PC-3 (cell line): ENCODE measurements around the gene SDK1. TPM values are rescaled to one million over a fixed set of nuclear protein-coding genes. Genes with fewer than 3 reads are reported as not detected.
A peak's percentile ranks its signal among the peaks of the same experiment; 100 is the strongest.

Experiments used
- ATAC-seq: fragments of 200-7000 bp; cut with Tn5 transposase; 2 replicates; pipeline ENCODE4 v1.9.1; 2020; ENCODE audit warnings: mild to moderate bottlenecking, moderate library complexity
- BruUV-seq: library from RNA; stranded (reverse); fragments of 400-500 nt; replicated peaks from 2 replicates; lab custom pipeline; 2021; lab: Mats Ljungman, UMichigan
- CTCF ChIA-PET: fragments of 300-600 bp; sonication (Branson Sonifier 250); formaldehyde crosslinking; loops from one replicate; lab custom pipeline; 2022; ENCODE audit warnings: antibody characterized with exemption; lab: Charles Lee
- POLR2A ChIA-PET: fragments of 300-600 bp; sonication (Branson Sonifier 250); formaldehyde crosslinking; loops from one replicate; lab custom pipeline; 2022; ENCODE audit warnings: antibody characterized with exemption; ENCODE audit not compliant: unreplicated experiment; lab: Charles Lee
- DNase-seq: peaks from one replicate; pipeline ENCODE4 v3.0.0-alpha.2; 2015
- H2AFZ ChIP-seq: fragments of 300-600 bp; sonication (generic); 2 replicates; pipeline ENCODE4 v1.6.0; 2016; ENCODE audit warnings: antibody characterized with exemption, low read length
- H3F3A ChIP-seq: fragments of 300-600 bp; sonication (generic); one replicate; pipeline ENCODE4 v1.6.0; 2017; ENCODE audit warnings: antibody characterized with exemption, low read length, control low read depth, mild to moderate bottlenecking; ENCODE audit not compliant: unreplicated experiment
- H3K27ac ChIP-seq: fragments of 300-600 bp; sonication (generic); 2 replicates; pipeline ENCODE4 v1.5.1; 2016; ENCODE audit warnings: mild to moderate bottlenecking, low read length
- H3K27me3 ChIP-seq: fragments of 300-600 bp; sonication (generic); 2 replicates; pipeline ENCODE4 v1.6.1; 2016; ENCODE audit warnings: low read length, mixed read lengths
- H3K36me3 ChIP-seq: fragments of 300-600 bp; sonication (generic); 2 replicates; pipeline ENCODE4 v1.6.1; 2016; ENCODE audit warnings: low read depth, mixed run types, low read length, mixed read lengths
- H3K4me1 ChIP-seq: fragments of 300-600 bp; sonication (generic); 2 replicates; pipeline ENCODE4 v1.5.1; 2016; ENCODE audit warnings: low read length; ENCODE audit not compliant: insufficient read depth
- H3K4me2 ChIP-seq: fragments of 300-600 bp; sonication (generic); 2 replicates; pipeline ENCODE4 v1.6.0; 2016; ENCODE audit warnings: low read length
- H3K4me3 ChIP-seq: fragments of 300-600 bp; sonication (generic); 2 replicates; pipeline ENCODE4 v1.5.1; 2016; ENCODE audit warnings: mild to moderate bottlenecking, low read length, mixed read lengths
- H3K79me2 ChIP-seq: fragments of 300-600 bp; sonication (generic); 2 replicates; pipeline ENCODE4 v1.6.1; 2017; ENCODE audit warnings: low read length, mixed read lengths
- H3K9ac ChIP-seq: fragments of 300-600 bp; sonication (generic); 2 replicates; pipeline ENCODE4 v1.6.0; 2016; ENCODE audit warnings: mild to moderate bottlenecking, low read length
- H3K9me2 ChIP-seq: fragments of 300-600 bp; sonication (generic); replicated peaks from 2 replicates; pipeline ENCODE4 v1.6.1; 2016; ENCODE audit warnings: mixed run types, low read length, mixed read lengths
- H3K9me3 ChIP-seq: fragments of 300-600 bp; sonication (generic); 2 replicates; pipeline ENCODE4 v1.6.1; 2016; ENCODE audit warnings: low read length, mixed read lengths
- H4K20me1 ChIP-seq: fragments of 300-600 bp; sonication (generic); 2 replicates; pipeline ENCODE4 v1.6.1; 2016; ENCODE audit warnings: low read length, mixed read lengths
- CTCF ChIP-seq: fragments of 300-600 bp; sonication (generic); conservative IDR thresholded peaks from 2 replicates; pipeline ENCODE4 v1.5.1; 2017; ENCODE audit warnings: antibody characterized with exemption, low read depth, mild to moderate bottlenecking, low read length
- EZH2 ChIP-seq: fragments of 300-600 bp; sonication (generic); IDR thresholded peaks from one replicate; pipeline ENCODE4 v1.6.1; 2017; ENCODE audit warnings: antibody characterized with exemption, mild to moderate bottlenecking, low read length; ENCODE audit not compliant: unreplicated experiment
- EZH2phosphoT487 ChIP-seq: fragments of 300-600 bp; sonication (generic); IDR thresholded peaks from 2 replicates; pipeline ENCODE4 v1.6.1; 2018; ENCODE audit warnings: mild to moderate bottlenecking, antibody characterized with exemption, low read length, borderline replicate concordance
- intact Hi-C: fragments of 100-400 bp; cut with micrococcal nuclease; formaldehyde crosslinking; loops from 2 replicates; pipeline ENCODE4 v1.9.0; 2023
- total RNA-seq: library from RNA; depleted of rRNA; stranded (reverse); fragments of >200 nt; gene quantifications from 2 replicates; pipeline ENCODE4 v1.2.3, GENCODE V29; 2014

Gene SDK1
- total RNA-seq, 1 experiment from 2014 or later, result 2.8 TPM

- intact Hi-C loops, result no loop called here
Observed at GRCh38 chr7:3795141-3795540, 494.1 kb downstream of the SDK1 start.

GRCh38 chr7:3795781-3796180, 494.7 kb downstream of the SDK1 start:
- H3K79me2 ChIP-seq, result no peaks in the 10 kb centered on the region
- ChIA-PET POLR2A (no interaction called here), CTCF (no interaction called here)
- no peaks in the 10 kb centered on the region for H3K9me2 ChIP-seq
- no peaks in the 10 kb centered on the region for H4K20me1 ChIP-seq
- DNase-seq (no peak), ATAC-seq (no peak)
- H3K9ac ChIP-seq, result no peak overlapping the region
- no peak overlapping the region for H2AFZ ChIP-seq
- H3K27me3 ChIP-seq, result no peaks in the 10 kb centered on the region
- H3K4me1 ChIP-seq, result no peaks in the 10 kb centered on the region
- no peak overlapping the region for H3K4me3 ChIP-seq
- no TSS peak for BruUV-seq
- no peaks in the 10 kb centered on the region for H3F3A ChIP-seq
- no peak overlapping the region for H3K4me2 ChIP-seq
- no peaks in the 10 kb centered on the region for H3K36me3 ChIP-seq
- TF ChIP-seq EZH2phosphoT487, result no peak
- H3K9me3 ChIP-seq, result no peaks in the 10 kb centered on the region
- intact Hi-C loops, result no loop called here
- H3K27ac ChIP-seq, result no peak overlapping the region

More at GRCh38 chr7:3795141-3795540, 494.1 kb downstream of the SDK1 start:
- H3K27me3 ChIP-seq, result no peaks in the 10 kb centered on the region
- ATAC-seq, result no peak
- no peaks in the 10 kb centered on the region for H3K9me2 ChIP-seq
- no TSS peak for BruUV-seq
- no peak overlapping the region for H3K9ac ChIP-seq
- H3K27ac ChIP-seq, result no peak overlapping the region
- H3K4me1 ChIP-seq, result no peaks in the 10 kb centered on the region
- no peaks in the 10 kb centered on the region for H3K79me2 ChIP-seq
- no peaks in the 10 kb centered on the region for H3K36me3 ChIP-seq
- POLR2A ChIA-PET, result no interaction called here
- no peak overlapping the region for H3K4me2 ChIP-seq
- no peak overlapping the region for H3K4me3 ChIP-seq
- no peaks in the 10 kb centered on the region for H3K9me3 ChIP-seq
- CTCF ChIA-PET, result no interaction called here
- no peaks in the 10 kb centered on the region for H4K20me1 ChIP-seq
- DNase-seq, result no peak
- H3F3A ChIP-seq, result no peaks in the 10 kb centered on the region
- no peak overlapping the region for H2AFZ ChIP-seq
- TF ChIP-seq EZH2 (no peak), CTCF (no peak), EZH2phosphoT487 (no peak)

GRCh38 chr7:3805151-3805550, 504.1 kb downstream of the SDK1 start:
- H3F3A ChIP-seq, result no peaks in the 10 kb centered on the region
- ChIA-PET CTCF (no interaction called here), POLR2A (no interaction called here)
- H3K9me2 ChIP-seq, result no peaks in the 10 kb centered on the region
- no peaks in the 10 kb centered on the region for H3K79me2 ChIP-seq
- H3K4me1 ChIP-seq, result no peaks in the 10 kb centered on the region
- H3K4me3 ChIP-seq, result no peak overlapping the region
- peak overlapping the region; percentile 33; the same call in 1 of the 2 replicates for H3K27ac ChIP-seq
- H3K27me3 ChIP-seq, result no peaks in the 10 kb centered on the region
- no peak overlapping the region for H3K9ac ChIP-seq
- H2AFZ ChIP-seq, result no peak overlapping the region
- TF ChIP-seq EZH2phosphoT487 (no peak), CTCF (no peak)
- no TSS peak for BruUV-seq
- no peaks in the 10 kb centered on the region for H3K9me3 ChIP-seq
- no peak overlapping the region for H3K4me2 ChIP-seq
- H4K20me1 ChIP-seq, result no peaks in the 10 kb centered on the region
- DNase-seq (peak; percentile 46), ATAC-seq (peak; percentile 48)
- intact Hi-C loops, result no loop called here
- H3K36me3 ChIP-seq, result no peaks in the 10 kb centered on the region
